ENCODE results near the gene EDEM1. TPM values are rescaled to one million over a fixed set of nuclear protein-coding genes. Genes with fewer than 3 reads are reported as not detected.

EDEM1 gene
- total RNA-seq, 4 donors from 2014 or later, result 48.1 to 127 (median 56.3) TPM

- H3K4me1 ChIP-seq, result peaks cover 52% of the 10 kb centered on the region
Measured at GRCh38 chr3:5198986-5199731, 11.7 kb downstream of the EDEM1 start.

GRCh38 chr3:5201536-5201935 lies 14.0 kb downstream of the EDEM1 start:
- peaks cover 29% of the 10 kb centered on the region for H3K4me1 ChIP-seq
- H3K9me3 ChIP-seq, result no peaks in the 10 kb centered on the region
- H3K27me3 ChIP-seq, result no peaks in the 10 kb centered on the region
- TF ChIP-seq EP300 (IDR thresholded peaks at IDR 0.05), result no peak
- no peak for TF ChIP-seq POLR2A (IDR thresholded peaks at IDR 0.05)
- no peak for TF ChIP-seq POLR2AphosphoS5 (IDR thresholded peaks at IDR 0.05)
- no peak for TF ChIP-seq CTCF (IDR thresholded peaks at IDR 0.05)
- H3K4me3 ChIP-seq, result no peak overlapping the region
- DNase-seq (ENCODE audit: low spot score in 2 of 2), result no peak
- no peak overlapping the region for H3K27ac ChIP-seq
- WGBS, result 90% methylated on average over 6 of the region's 6 CpGs
- peaks cover 73% of the 10 kb centered on the region for H3K36me3 ChIP-seq

More at GRCh38 chr3:5198986-5199731, 11.7 kb downstream of the EDEM1 start:
- H3K4me3 ChIP-seq, result no peak overlapping the region
- no peaks in the 10 kb centered on the region for H3K27me3 ChIP-seq
- no peak overlapping the region for H3K27ac ChIP-seq
- TF ChIP-seq EP300 (IDR thresholded peaks at IDR 0.05) (no peak), POLR2A (IDR thresholded peaks at IDR 0.05) (no peak), CTCF (IDR thresholded peaks at IDR 0.05) (no peak), POLR2AphosphoS5 (IDR thresholded peaks at IDR 0.05) (no peak)
- H3K36me3 ChIP-seq, result peaks cover 49% of the 10 kb centered on the region
- no peak for DNase-seq (ENCODE audit: low spot score in 2 of 2)
- 73% methylated on average over 5 of the region's 5 CpGs for WGBS
- no peaks in the 10 kb centered on the region for H3K9me3 ChIP-seq

GRCh38 chr3:5202222-5202621 lies 14.7 kb downstream of the EDEM1 start:
- no peaks in the 10 kb centered on the region for H3K27me3 ChIP-seq
- H3K27ac ChIP-seq, result no peak overlapping the region
- H3K9me3 ChIP-seq, result no peaks in the 10 kb centered on the region
- peaks cover 22% of the 10 kb centered on the region for H3K4me1 ChIP-seq
- no peak overlapping the region for H3K4me3 ChIP-seq
- TF ChIP-seq CTCF (IDR thresholded peaks at IDR 0.05) (no peak), POLR2AphosphoS5 (IDR thresholded peaks at IDR 0.05) (no peak), EP300 (IDR thresholded peaks at IDR 0.05) (no peak), POLR2A (IDR thresholded peaks at IDR 0.05) (no peak)
- H3K36me3 ChIP-seq, result peaks cover 80% of the 10 kb centered on the region
- 84% methylated on average over 2 of the region's 2 CpGs for WGBS
- no peak for DNase-seq (ENCODE audit: low spot score in 2 of 2)

GRCh38 chr3:5205165-5205941 lies 17.8 kb downstream of the EDEM1 start:
- no peaks in the 10 kb centered on the region for H3K4me1 ChIP-seq
- 87% methylated on average over 7 of the region's 7 CpGs for WGBS
- H3K36me3 ChIP-seq, result peaks cover 99% of the 10 kb centered on the region
- no peaks in the 10 kb centered on the region for H3K27me3 ChIP-seq
- H3K9me3 ChIP-seq, result no peaks in the 10 kb centered on the region
- H3K27ac ChIP-seq, result no peak overlapping the region
- H3K4me3 ChIP-seq, result no peak overlapping the region
- DNase-seq (ENCODE audit: low spot score in 2 of 2), result no peak
- no peak for TF ChIP-seq POLR2AphosphoS5 (IDR thresholded peaks at IDR 0.05)
- no peak for TF ChIP-seq POLR2A (IDR thresholded peaks at IDR 0.05)
- TF ChIP-seq EP300 (IDR thresholded peaks at IDR 0.05), result no peak
- TF ChIP-seq CTCF (IDR thresholded peaks at IDR 0.05), result no peak

- DNase-seq (ENCODE audit: low spot score in 2 of 2), result no peak
- Histone ChIP-seq H3K27me3 (no peaks in the 10 kb centered on the region), H3K36me3 (peaks cover 100% of the 10 kb centered on the region), H3K4me3 (no peak overlapping the region), H3K4me1 (peaks cover 4% of the 10 kb centered on the region), H3K9me3 (no peaks in the 10 kb centered on the region), H3K27ac (no peak overlapping the region)
- no peak for TF ChIP-seq EP300 (IDR thresholded peaks at IDR 0.05)
- WGBS, result 95% methylated on average over 5 of the region's 5 CpGs
Measured at GRCh38 chr3:5210926-5211325, 23.4 kb downstream of the EDEM1 start.
